ENCODE measurements around the gene N4BP2. TPM values are rescaled to one million over a fixed set of nuclear protein-coding genes. Genes with fewer than 3 reads are reported as not detected.

The N4BP2 gene
- polyA plus RNA-seq, 1 experiment: 5.7 TPM

DNA sequence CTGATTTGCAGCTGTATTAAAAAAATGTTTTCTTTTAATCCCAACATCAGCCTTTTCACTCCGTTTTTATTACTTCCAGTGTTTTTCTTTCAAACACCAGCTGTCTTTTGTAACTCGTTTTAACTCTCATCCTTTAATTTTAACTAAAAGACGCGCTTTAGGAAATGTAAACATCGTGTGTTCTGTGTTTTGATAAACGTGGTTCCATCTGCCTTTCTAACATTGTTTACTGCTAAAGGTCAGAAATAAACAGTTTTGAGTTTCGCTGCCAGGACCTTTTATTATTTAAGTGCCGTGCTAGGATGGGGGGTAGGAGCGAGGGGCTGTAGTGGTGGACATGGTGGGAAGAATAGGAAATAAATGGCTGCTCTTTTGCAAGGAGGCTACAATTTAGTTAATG lies 1.5 kb downstream of the N4BP2 start:
- no peak for DNase-seq (ENCODE audit: low read depth, low spot score)
- H3K9me3 ChIP-seq (ENCODE audit: control insufficient read depth, insufficient read depth, low read length): no peaks in the 10 kb centered on the region
- no peak overlapping the region for H3K27ac ChIP-seq (ENCODE audit: low read depth, low read length)
- TF ChIP-seq, protein P1, sequence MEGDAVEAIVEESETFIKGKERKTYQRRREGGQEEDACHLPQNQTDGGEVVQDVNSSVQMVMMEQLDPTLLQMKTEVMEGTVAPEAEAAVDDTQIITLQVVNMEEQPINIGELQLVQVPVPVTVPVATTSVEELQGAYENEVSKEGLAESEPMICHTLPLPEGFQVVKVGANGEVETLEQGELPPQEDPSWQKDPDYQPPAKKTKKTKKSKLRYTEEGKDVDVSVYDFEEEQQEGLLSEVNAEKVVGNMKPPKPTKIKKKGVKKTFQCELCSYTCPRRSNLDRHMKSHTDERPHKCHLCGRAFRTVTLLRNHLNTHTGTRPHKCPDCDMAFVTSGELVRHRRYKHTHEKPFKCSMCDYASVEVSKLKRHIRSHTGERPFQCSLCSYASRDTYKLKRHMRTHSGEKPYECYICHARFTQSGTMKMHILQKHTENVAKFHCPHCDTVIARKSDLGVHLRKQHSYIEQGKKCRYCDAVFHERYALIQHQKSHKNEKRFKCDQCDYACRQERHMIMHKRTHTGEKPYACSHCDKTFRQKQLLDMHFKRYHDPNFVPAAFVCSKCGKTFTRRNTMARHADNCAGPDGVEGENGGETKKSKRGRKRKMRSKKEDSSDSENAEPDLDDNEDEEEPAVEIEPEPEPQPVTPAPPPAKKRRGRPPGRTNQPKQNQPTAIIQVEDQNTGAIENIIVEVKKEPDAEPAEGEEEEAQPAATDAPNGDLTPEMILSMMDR (IDR thresholded peaks at IDR 0.05; ENCODE audit: low read depth, low read length): no peak
- CTCF ChIA-PET: interaction anchor here (0.5 to 2.1 kb wide), 6 partner anchors 80 to 340 kb away, joined by 3 to 15 read pairs (median 4); partner anchors contain the start of gene PDS5A
- POLR2A ChIA-PET: interaction anchor here (0.9 to 1.0 kb wide), 4 partner anchors 250 to 275 kb away, joined by 3 read pairs; no protein-coding TSS in a partner anchor
- H3K4me3 ChIP-seq (ENCODE audit: low read depth, low read length): peak overlapping the region; percentile 79
- no peaks in the 10 kb centered on the region for H3K27me3 ChIP-seq (ENCODE audit: control insufficient read depth, insufficient read depth, low read length)

DNA sequence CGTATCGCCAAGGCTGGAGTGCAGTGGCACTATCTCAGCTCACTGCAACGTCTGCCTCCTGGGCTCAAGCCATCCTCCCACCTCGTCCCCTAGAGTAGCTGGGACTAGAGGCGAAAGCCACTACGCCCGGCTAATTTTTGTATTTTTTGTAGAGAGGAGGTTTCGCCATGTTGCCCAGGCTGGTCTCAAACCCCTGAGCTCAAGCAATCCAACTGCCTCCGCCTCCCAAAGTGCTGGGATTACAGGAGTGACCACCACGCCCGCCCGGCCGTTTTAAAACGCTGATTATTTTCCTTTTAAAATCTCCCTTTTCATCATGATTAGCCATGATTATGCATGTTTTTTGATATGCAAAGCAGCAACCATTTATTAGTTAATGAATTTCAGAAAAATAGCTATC lies 2.2 kb downstream of the N4BP2 start:
- Histone ChIP-seq H3K27ac (ENCODE audit: low read depth, low read length) (no peak overlapping the region), H3K9me3 (ENCODE audit: control insufficient read depth, insufficient read depth, low read length) (no peaks in the 10 kb centered on the region), H3K4me3 (ENCODE audit: low read depth, low read length) (peak overlapping the region; percentile 79; the same call in 1 of the 2 replicates), H3K27me3 (ENCODE audit: control insufficient read depth, insufficient read depth, low read length) (no peaks in the 10 kb centered on the region)
- ChIA-PET POLR2A (no interaction called here), CTCF (interaction anchor here (0.6 to 2.3 kb wide), 3 partner anchors 258 to 535 kb away, joined by 4 to 15 read pairs (median 5); no protein-coding TSS in a partner anchor)
- no peak for DNase-seq (ENCODE audit: low read depth, low spot score)
- TF ChIP-seq, protein P1 (IDR thresholded peaks at IDR 0.05; ENCODE audit: low read depth, low read length): no peak

DNA sequence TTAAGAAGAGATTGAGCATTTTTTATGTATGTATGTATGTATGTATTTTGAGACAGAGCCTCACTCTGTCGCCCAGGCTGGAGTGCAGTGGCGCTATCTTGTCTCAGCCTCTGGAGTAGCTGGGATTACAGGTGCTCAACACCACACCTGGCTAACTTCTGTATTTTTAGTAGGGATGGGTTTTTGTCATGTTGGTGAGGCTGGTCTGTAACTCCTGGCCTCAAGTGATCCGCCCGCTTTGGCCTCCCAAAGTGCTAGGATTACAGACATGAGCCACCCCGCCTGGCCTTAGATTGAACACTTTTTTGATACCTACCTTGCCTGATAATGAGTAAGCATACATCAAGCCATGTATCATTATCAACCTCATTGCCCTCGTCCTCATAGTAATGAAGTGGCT lies 2.7 kb downstream of the N4BP2 start:
- Histone ChIP-seq H3K27me3 (ENCODE audit: control insufficient read depth, insufficient read depth, low read length) (no peaks in the 10 kb centered on the region), H3K4me3 (ENCODE audit: low read depth, low read length) (no peak overlapping the region), H3K9me3 (ENCODE audit: control insufficient read depth, insufficient read depth, low read length) (no peaks in the 10 kb centered on the region), H3K27ac (ENCODE audit: low read depth, low read length) (no peak overlapping the region)
- DNase-seq (ENCODE audit: low read depth, low spot score): no peak
- CTCF ChIA-PET: interaction anchor here (2.1 to 2.3 kb wide), 2 partner anchors 257 to 266 kb away, joined by 5 to 15 read pairs; no protein-coding TSS in a partner anchor
- POLR2A ChIA-PET: no interaction called here
- TF ChIP-seq, protein P1 (IDR thresholded peaks at IDR 0.05; ENCODE audit: low read depth, low read length): no peak

DNA sequence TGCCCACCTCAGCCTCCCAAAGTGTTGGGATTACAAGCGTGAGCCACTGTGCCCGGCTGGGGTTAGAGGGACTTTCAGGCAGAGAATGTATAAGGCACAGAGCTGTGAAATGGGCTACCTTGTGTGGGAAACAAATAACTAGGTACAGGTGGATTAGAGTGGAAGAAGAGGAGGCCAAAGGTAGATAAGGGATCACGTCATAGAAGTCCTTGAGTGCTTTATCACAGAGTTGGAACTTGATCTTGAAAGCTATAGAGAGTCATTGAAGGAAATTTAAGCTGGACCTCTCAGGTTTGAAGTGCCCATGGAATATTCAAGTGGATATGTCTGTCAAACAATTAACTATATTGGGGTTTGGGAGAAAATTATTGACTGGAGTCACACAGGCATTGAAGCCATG lies 8.4 kb downstream of the N4BP2 start:
- no peak overlapping the region for H3K27ac ChIP-seq (ENCODE audit: low read depth, low read length)
- ChIA-PET POLR2A (no interaction called here), CTCF (interaction anchor here (0.9 kb wide), 1 partner anchor 252 kb away, joined by 3 read pairs; no protein-coding TSS in a partner anchor)
- DNase-seq (ENCODE audit: low read depth, low spot score): no peak
- TF ChIP-seq, protein P1 (IDR thresholded peaks at IDR 0.05; ENCODE audit: low read depth, low read length): no peak
- H3K9me3 ChIP-seq (ENCODE audit: control insufficient read depth, insufficient read depth, low read length): no peaks in the 10 kb centered on the region
- H3K4me3 ChIP-seq (ENCODE audit: low read depth, low read length): no peak overlapping the region
- H3K27me3 ChIP-seq (ENCODE audit: control insufficient read depth, insufficient read depth, low read length): no peaks in the 10 kb centered on the region

DNA sequence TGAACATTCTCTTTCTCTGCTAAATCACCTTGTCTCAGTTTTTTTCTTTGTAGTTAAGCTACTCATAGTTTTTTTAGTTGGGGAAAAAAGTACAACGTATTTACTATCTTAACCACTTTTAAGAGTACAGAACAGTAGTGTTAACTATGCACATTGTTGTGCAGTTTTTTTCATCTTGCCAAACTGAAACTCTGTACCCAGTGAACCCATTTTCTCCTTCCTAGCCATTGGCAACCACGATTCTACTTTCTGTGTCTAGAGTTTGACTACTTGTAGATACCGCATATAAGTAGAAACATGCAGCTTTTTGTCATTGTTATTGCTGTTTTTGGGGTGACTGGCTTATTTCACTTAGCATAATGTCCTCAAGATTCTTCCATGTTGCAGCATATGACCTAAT lies 10.0 kb downstream of the N4BP2 start:
- TF ChIP-seq, protein P1 (IDR thresholded peaks at IDR 0.05; ENCODE audit: low read depth, low read length): no peak
- DNase-seq (ENCODE audit: low read depth, low spot score): no peak
- no peaks in the 10 kb centered on the region for H3K27me3 ChIP-seq (ENCODE audit: control insufficient read depth, insufficient read depth, low read length)
- no peak overlapping the region for H3K27ac ChIP-seq (ENCODE audit: low read depth, low read length)
- ChIA-PET CTCF (interaction anchor here (1.0 kb wide), 1 partner anchor 243 kb away, joined by 4 read pairs; no protein-coding TSS in a partner anchor), POLR2A (no interaction called here)
- no peaks in the 10 kb centered on the region for H3K9me3 ChIP-seq (ENCODE audit: control insufficient read depth, insufficient read depth, low read length)
- H3K4me3 ChIP-seq (ENCODE audit: low read depth, low read length): no peak overlapping the region

Data from AG04450 (cell line).